HT-29 (cell line): ENCODE results near the gene OLIG2. TPM values are rescaled to one million over a fixed set of nuclear protein-coding genes. Genes with fewer than 3 reads are reported as not detected.

ENCODE experiments used
- DNase-seq: peaks from one replicate; pipeline ENCODE4 v3.0.0-alpha.2; 2015; ENCODE audit warnings: low spot score
- total RNA-seq: library from RNA; depleted of rRNA; stranded (reverse); fragments of >200 nt; shearing (Covaris generic); gene quantifications from 2 replicates; pipeline ENCODE4 v1.2.3, GENCODE V29; 2014

The OLIG2 gene
- total RNA-seq, 1 experiment from 2014 or later, result not detected

DNA sequence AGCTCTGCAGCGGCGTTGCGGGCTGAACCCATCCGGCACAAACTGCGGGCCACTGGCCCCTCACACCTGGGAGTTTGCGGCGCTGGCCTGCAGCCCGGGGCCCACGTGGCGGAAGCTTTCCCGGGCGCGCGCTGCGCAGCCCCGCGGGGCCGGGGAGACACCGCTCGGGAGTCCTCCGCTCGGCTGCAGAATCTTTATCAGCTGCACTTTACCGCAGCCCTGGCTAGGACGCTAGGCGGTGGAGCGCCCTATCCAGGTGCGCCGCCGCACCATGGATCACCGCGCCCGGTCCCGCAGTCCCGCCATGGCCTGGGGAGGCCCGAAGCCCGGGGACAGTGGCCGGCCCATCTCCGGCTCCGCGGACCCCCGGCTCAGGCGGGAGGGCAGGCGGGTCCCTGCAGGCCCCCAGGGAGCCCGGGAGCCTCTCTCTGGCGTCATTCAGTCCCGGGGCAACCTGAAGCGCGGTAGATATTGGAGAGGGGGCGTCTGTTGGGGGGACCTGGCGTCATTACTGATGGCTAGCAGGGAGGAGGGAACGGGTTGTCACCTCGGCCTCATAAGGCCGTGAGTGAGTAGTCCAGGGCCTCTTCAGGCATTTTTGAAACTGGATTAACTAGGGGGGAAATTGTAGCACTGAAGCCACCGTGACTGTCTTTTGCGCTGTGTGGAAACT lies 5.7 kb upstream of the OLIG2 start:
- no peak for DNase-seq

DNA sequence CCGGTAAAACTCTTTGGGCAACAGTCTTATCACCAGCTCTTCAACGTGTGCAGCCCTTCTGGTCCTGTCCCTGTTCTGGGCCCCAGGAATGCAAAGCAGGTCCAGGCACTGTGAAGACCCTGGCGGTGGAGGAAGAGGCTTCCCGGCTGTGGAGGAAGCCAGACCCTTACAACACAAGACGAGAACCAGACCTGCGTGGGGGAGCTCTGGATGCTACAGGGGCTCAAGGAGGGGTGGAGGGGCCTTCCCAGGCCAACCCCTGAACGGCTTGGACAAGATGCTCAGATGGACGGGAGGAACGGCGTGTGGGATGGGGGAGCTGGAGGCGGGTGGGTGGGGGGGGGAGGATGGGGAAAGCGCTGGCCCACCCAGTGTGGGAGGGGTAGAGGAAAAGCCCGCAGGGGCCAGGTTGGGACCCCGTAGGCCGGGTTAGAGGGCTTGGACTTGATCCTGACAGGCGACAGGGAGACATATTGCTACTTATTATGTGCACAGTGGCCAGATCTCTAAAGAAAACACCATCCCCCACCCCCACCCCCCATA lies 5.1 kb upstream of the OLIG2 start:
- no peak for DNase-seq

- no peak for DNase-seq
Measured at GRCh38 chr21:33021150-33021549, 4.6 kb upstream of the OLIG2 start.

- no peak for DNase-seq
Measured at GRCh38 chr21:33021667-33022066, 4.1 kb upstream of the OLIG2 start.

- DNase-seq, result no peak
Measured at GRCh38 chr21:33022489-33022827, 3.3 kb upstream of the OLIG2 start.

- DNase-seq, result no peak
Measured at GRCh38 chr21:33022828-33023573, 2.7 kb upstream of the OLIG2 start.

DNA sequence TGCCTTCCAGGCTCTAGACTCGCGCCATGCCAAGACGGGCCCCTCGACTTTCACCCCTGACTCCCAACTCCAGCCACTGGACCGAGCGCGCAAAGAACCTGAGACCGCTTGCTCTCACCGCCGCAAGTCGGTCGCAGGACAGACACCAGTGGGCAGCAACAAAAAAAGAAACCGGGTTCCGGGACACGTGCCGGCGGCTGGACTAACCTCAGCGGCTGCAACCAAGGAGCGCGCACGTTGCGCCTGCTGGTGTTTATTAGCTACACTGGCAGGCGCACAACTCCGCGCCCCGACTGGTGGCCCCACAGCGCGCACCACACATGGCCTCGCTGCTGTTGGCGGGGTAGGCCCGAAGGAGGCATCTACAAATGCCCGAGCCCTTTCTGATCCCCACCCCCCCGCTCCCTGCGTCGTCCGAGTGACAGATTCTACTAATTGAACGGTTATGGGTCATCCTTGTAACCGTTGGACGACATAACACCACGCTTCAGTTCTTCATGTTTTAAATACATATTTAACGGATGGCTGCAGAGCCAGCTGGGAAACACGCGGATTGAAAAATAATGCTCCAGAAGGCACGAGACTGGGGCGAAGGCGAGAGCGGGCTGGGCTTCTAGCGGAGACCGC lies 2.0 kb upstream of the OLIG2 start:
- DNase-seq, result no peak

DNA sequence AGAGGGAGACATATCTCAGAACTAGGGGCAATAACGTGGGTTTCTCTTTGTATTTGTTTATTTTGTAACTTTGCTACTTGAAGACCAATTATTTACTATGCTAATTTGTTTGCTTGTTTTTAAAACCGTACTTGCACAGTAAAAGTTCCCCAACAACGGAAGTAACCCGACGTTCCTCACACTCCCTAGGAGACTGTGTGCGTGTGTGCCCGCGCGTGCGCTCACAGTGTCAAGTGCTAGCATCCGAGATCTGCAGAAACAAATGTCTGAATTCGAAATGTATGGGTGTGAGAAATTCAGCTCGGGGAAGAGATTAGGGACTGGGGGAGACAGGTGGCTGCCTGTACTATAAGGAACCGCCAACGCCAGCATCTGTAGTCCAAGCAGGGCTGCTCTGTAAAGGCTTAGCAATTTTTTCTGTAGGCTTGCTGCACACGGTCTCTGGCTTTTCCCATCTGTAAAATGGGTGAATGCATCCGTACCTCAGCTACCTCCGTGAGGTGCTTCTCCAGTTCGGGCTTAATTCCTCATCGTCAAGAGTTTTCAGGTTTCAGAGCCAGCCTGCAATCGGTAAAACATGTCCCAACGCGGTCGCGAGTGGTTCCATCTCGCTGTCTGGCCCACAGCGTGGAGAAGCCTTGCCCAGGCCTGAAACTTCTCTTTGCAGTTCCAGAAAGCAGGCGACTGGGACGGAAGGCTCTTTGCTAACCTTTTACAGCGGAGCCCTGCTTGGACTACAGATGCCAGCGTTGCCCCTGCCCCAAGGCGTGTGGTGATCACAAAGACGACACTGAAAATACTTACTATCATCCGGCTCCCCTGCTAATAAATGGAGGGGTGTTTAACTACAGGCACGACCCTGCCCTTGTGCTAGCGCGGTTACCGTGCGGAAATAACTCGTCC lies 1.3 kb upstream of the OLIG2 start:
- DNase-seq, result no peak

GRCh38 chr21:33025106-33025488 lies 638 bp upstream of the OLIG2 start:
- no peak for DNase-seq

GRCh38 chr21:33026443-33026858 lies 716 bp downstream of the OLIG2 start:
- DNase-seq, result no peak

DNA sequence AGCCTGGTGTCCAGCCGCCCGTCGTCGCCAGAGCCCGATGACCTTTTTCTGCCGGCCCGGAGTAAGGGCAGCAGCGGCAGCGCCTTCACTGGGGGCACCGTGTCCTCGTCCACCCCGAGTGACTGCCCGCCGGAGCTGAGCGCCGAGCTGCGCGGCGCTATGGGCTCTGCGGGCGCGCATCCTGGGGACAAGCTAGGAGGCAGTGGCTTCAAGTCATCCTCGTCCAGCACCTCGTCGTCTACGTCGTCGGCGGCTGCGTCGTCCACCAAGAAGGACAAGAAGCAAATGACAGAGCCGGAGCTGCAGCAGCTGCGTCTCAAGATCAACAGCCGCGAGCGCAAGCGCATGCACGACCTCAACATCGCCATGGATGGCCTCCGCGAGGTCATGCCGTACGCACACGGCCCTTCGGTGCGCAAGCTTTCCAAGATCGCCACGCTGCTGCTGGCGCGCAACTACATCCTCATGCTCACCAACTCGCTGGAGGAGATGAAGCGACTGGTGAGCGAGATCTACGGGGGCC lies 1.2 kb downstream of the OLIG2 start:
- no peak for DNase-seq

GRCh38 chr21:33027401-33028286 lies 1.9 kb downstream of the OLIG2 start:
- DNase-seq, result no peak

- DNase-seq, result no peak
Measured at GRCh38 chr21:33028287-33028670, 2.5 kb downstream of the OLIG2 start.

DNA sequence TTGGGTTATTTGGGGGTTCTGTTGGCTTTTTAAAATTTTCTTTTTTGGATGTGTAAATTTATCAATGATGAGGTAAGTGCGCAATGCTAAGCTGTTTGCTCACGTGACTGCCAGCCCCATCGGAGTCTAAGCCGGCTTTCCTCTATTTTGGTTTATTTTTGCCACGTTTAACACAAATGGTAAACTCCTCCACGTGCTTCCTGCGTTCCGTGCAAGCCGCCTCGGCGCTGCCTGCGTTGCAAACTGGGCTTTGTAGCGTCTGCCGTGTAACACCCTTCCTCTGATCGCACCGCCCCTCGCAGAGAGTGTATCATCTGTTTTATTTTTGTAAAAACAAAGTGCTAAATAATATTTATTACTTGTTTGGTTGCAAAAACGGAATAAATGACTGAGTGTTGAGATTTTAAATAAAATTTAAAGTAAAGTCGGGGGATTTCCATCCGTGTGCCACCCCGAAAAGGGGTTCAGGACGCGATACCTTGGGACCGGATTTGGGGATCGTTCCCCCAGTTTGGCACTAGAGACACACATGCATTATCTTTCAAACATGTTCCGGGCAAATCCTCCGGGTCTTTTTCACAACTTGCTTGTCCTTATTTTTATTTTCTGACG lies 3.1 kb downstream of the OLIG2 start:
- DNase-seq, result no peak

- no peak for DNase-seq
Measured at GRCh38 chr21:33029385-33029921, 3.7 kb downstream of the OLIG2 start.

DNA sequence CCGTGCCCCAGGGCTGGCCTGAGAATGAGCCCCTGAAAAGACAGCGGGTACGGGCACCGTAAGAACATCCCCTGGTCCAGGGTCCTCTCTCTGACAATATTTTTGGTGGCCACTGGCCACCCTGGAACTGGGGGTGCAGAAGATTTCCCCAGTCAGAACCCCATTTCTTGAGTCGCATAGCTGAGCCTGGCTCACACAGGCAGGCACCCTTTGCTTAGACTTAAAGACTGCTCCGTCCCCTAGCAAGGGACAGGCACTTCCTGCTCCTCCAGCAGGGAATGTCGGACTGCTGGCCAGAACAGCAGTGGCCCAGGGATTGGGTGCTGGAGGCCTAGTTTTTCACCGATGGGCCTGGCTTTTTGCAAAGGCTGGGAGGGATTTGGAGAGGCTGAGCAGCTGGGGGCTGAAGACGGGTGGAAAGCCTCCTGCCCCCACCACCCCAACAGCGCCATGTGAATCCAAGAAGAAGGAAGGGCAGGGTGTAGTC lies 4.3 kb downstream of the OLIG2 start:
- no peak for DNase-seq

- no peak for DNase-seq
Measured at GRCh38 chr21:33030633-33031032, 4.9 kb downstream of the OLIG2 start.

- DNase-seq, result no peak
Measured at GRCh38 chr21:33031152-33031911, 5.6 kb downstream of the OLIG2 start.
